RWPE2 (cell line): ENCODE measurements around the gene BHLHE41.
A peak's percentile ranks its signal among the peaks of the same experiment; 100 is the strongest.

Experiments used
- ATAC-seq: fragments of 200-7000 bp; cut with Tn5 transposase; 3 replicates; pipeline ENCODE4 v1.9.1; 2021; ENCODE audit warnings: low read depth
- DNase-seq: peaks from one replicate; pipeline ENCODE4 v3.0.0-alpha.2; 2020; ENCODE audit warnings: low spot score
- H3K27ac ChIP-seq: fragments of 450-650 bp; 2 replicates; pipeline ENCODE4 v1.5.1; 2017; ENCODE audit warnings: mild to moderate bottlenecking; ENCODE audit not compliant: poor library complexity, severe bottlenecking
- H3K27me3 ChIP-seq: fragments of 250-450 bp; sonication (Bioruptor Pico); 2 replicates; pipeline ENCODE4 v1.5.1; 2021; ENCODE audit warnings: mild to moderate bottlenecking, moderate library complexity; ENCODE audit not compliant: insufficient read depth, poor library complexity, severe bottlenecking
- H3K36me3 ChIP-seq: fragments of 250-450 bp; sonication (Bioruptor Pico); 2 replicates; pipeline ENCODE4 v1.5.1; 2020; ENCODE audit warnings: low read depth, mild to moderate bottlenecking, moderate library complexity
- H3K4me1 ChIP-seq: fragments of 250-450 bp; sonication (Bioruptor Pico); 2 replicates; pipeline ENCODE4 v1.5.1; 2021; ENCODE audit warnings: mild to moderate bottlenecking, moderate library complexity; ENCODE audit not compliant: insufficient read depth, poor library complexity, severe bottlenecking
- H3K4me3 ChIP-seq: fragments of 250-450 bp; sonication (Bioruptor Pico); 2 replicates; pipeline ENCODE4 v1.5.1; 2021; ENCODE audit warnings: mild to moderate bottlenecking, moderate library complexity; ENCODE audit not compliant: severe bottlenecking
- H3K9me3 ChIP-seq: fragments of 250-450 bp; sonication (Bioruptor Pico); 2 replicates; pipeline ENCODE4 v1.5.1; 2021; ENCODE audit warnings: mild to moderate bottlenecking, moderate library complexity; ENCODE audit not compliant: severe bottlenecking
- CTCF ChIP-seq: fragments of 450-650 bp; IDR thresholded peaks from one replicate; pipeline ENCODE4 v1.5.1; 2017; ENCODE audit warnings: mild to moderate bottlenecking, moderate library complexity; ENCODE audit not compliant: poor library complexity, severe bottlenecking

Gene BHLHE41

GRCh38 chr12:26125400-26126339, 833 bp upstream of the BHLHE41 start:
- peak; percentile 80 for ATAC-seq

GRCh38 chr12:26123482-26123980, 1.3 kb downstream of the BHLHE41 start:
- Histone ChIP-seq H3K4me3 (no peak overlapping the region), H3K9me3 (no peaks in the 10 kb centered on the region), H3K4me1 (no peaks in the 10 kb centered on the region), H3K36me3 (no peaks in the 10 kb centered on the region), H3K27me3 (peaks cover 20% of the 10 kb centered on the region), H3K27ac (no peak overlapping the region)
- no peak for DNase-seq
- no peak for ATAC-seq
- TF ChIP-seq CTCF: no peak

More at GRCh38 chr12:26125400-26126339, 833 bp upstream of the BHLHE41 start:
- peak; percentile 66 for DNase-seq
- Histone ChIP-seq H3K9me3 (no peaks in the 10 kb centered on the region), H3K36me3 (no peaks in the 10 kb centered on the region), H3K27ac (no peak overlapping the region), H3K27me3 (peaks cover 20% of the 10 kb centered on the region), H3K4me3 (peak overlapping the region; percentile 40), H3K4me1 (no peaks in the 10 kb centered on the region)
- no peak for TF ChIP-seq CTCF

GRCh38 chr12:26122681-26123481, 2.0 kb downstream of the BHLHE41 start:
- Histone ChIP-seq H3K4me3 (peak overlapping the region; percentile 31), H3K4me1 (no peaks in the 10 kb centered on the region), H3K27ac (no peak overlapping the region), H3K9me3 (no peaks in the 10 kb centered on the region), H3K27me3 (peaks cover 20% of the 10 kb centered on the region), H3K36me3 (no peaks in the 10 kb centered on the region)
- no peak for DNase-seq
- ATAC-seq: peak; percentile 18; the same call in 2 of the 3 replicates
- peak; percentile 33 for TF ChIP-seq CTCF

GRCh38 chr12:26122061-26122680, 2.7 kb downstream of the BHLHE41 start:
- TF ChIP-seq CTCF: no peak
- no peak overlapping the region for H3K27ac ChIP-seq
- peak overlapping the region; percentile 31 for H3K4me3 ChIP-seq
- H3K27me3 ChIP-seq: peaks cover 20% of the 10 kb centered on the region
- no peak for DNase-seq
- no peaks in the 10 kb centered on the region for H3K9me3 ChIP-seq
- H3K4me1 ChIP-seq: no peaks in the 10 kb centered on the region
- ATAC-seq: no peak
- H3K36me3 ChIP-seq: no peaks in the 10 kb centered on the region
